Measurements from ENCODE around the gene CPNE7. TPM values are rescaled to one million over a fixed set of nuclear protein-coding genes. Genes with fewer than 3 reads are reported as not detected.

Gene CPNE7
- total and polyA plus RNA-seq, 4 experiments from 2014 or later = 2.3 to 7.3 (median 4.9) TPM

DNA sequence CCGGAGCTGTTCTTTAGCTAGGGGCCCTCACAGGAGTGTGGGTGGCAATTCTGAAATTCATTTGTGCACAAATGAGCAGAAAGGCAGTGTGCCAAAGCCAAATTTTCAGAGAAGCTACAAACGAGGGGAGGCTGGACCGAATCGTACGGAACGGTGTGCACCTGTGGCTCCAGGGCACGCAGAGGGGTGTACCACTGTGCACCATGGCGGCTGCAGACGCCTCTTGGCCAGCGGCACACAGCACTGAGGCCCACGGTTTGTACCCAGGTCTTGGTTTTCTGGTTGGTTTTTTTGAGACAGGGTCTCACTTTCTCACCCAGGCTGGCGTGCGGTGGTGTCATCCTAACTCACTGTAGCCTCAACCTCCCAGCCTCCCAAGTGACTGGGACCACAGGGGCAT, 67.0 kb downstream of the CPNE7 start:
- Histone ChIP-seq H3K27me3 (ENCODE audit: insufficient read depth, low read length) (no peaks in the 10 kb centered on the region), H3K36me3 (ENCODE audit: insufficient read depth, low read length) (peaks cover 28% of the 10 kb centered on the region), H3K9me3 (ENCODE audit: control insufficient read depth in 1 of 2, low read length in 2 of 2) (no peaks in the 10 kb centered on the region), H3K4me3 (ENCODE audit: low read length in 2 of 2) (no peak overlapping the region), H3K4me1 (ENCODE audit: insufficient read depth, low read length) (peaks cover 7% of the 10 kb centered on the region), H3K27ac (ENCODE audit: low read depth, low read length) (no peak overlapping the region)
- H3K27ac Mint-ChIP-seq = no peak overlapping the region
- peaks cover 0 to 3% (median 0%) of the 10 kb centered on the region in 8 donors for H3K9me3 Mint-ChIP-seq
- peaks cover 8 to 17% of the 10 kb centered on the region in 2 donors for H3K36me3 Mint-ChIP-seq
- peaks cover 5 to 10% (median 7%) of the 10 kb centered on the region in 4 donors for H3K4me1 Mint-ChIP-seq
- H3K27me3 Mint-ChIP-seq = no peaks in the 10 kb centered on the region
- ChIA-PET POLR2A (ENCODE audit: partially characterized antibody) (interaction anchor here (1.8 kb wide), 1 partner anchor 13 kb away, joined by 4 read pairs; no protein-coding TSS in a partner anchor), CTCF (ENCODE audit: partially characterized antibody) (interaction anchor here (1.1 kb wide), 1 partner anchor 268 kb away, joined by 3 read pairs; no protein-coding TSS in a partner anchor)
- H3K4me3 Mint-ChIP-seq = no peak overlapping the region
- intact Hi-C loops (cut with micrococcal nuclease) = no loop called here
- DNase-seq = no peak

- intact Hi-C loops (cut with micrococcal nuclease) = no loop called here
- H3K4me3 Mint-ChIP-seq = no peak overlapping the region
Observed at GRCh38 chr16:89643769-89644300, 68.3 kb downstream of the CPNE7 start.

DNA sequence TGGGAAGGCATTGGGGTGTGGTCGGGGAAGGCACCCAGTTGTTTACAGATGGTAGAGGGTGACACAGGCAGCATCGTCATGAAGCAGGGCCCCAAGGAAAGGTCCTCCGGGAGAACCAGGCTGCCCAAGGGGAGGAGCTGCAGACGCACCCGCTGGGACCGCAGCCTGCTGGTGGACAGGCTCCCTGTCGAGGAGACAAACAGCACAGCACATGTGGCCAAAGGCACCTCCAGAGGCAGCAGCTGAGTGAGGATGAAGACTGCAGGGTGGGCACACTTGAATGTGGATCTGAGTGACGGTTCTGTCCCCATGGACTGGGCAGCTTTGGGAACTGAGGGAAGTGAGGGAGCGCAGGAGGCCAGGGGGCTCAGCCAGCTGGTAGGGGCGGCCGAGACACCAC, 69.6 kb downstream of the CPNE7 start:
- Histone ChIP-seq H3K9me3 (ENCODE audit: control insufficient read depth in 1 of 2, low read length in 2 of 2) (no peaks in the 10 kb centered on the region), H3K27me3 (ENCODE audit: insufficient read depth, low read length) (no peaks in the 10 kb centered on the region), H3K4me3 (ENCODE audit: low read length in 2 of 2) (no peak overlapping the region), H3K27ac (ENCODE audit: low read depth, low read length) (no peak overlapping the region), H3K4me1 (ENCODE audit: insufficient read depth, low read length) (peaks cover 7% of the 10 kb centered on the region), H3K36me3 (ENCODE audit: insufficient read depth, low read length) (peaks cover 30% of the 10 kb centered on the region)
- intact Hi-C loops (cut with micrococcal nuclease) = no loop called here
- POLR2A ChIA-PET (ENCODE audit: partially characterized antibody) = no interaction called here
- DNase-seq = no peak
- Mint-ChIP-seq H3K36me3 (peaks cover 19 to 29% of the 10 kb centered on the region in 2 donors), H3K4me3 (no peak overlapping the region), H3K9me3 (peaks cover 0 to 3% (median 0%) of the 10 kb centered on the region in 8 donors), H3K27ac (peak overlapping the region in 1 of 7 donors; percentile 17), H3K4me1 (peaks cover 5 to 10% (median 7%) of the 10 kb centered on the region in 4 donors), H3K27me3 (no peaks in the 10 kb centered on the region)
- CTCF ChIA-PET (ENCODE audit: partially characterized antibody) = no interaction called here

More at GRCh38 chr16:89643769-89644300, 68.3 kb downstream of the CPNE7 start:
- CTCF ChIA-PET (ENCODE audit: partially characterized antibody) = no interaction called here
- peaks cover 14 to 21% of the 10 kb centered on the region in 2 donors for H3K36me3 Mint-ChIP-seq
- no peaks in the 10 kb centered on the region for H3K27me3 ChIP-seq (ENCODE audit: insufficient read depth, low read length)
- peak overlapping the region in 2 of 7 donors; percentile 43 to 46 for H3K27ac Mint-ChIP-seq
- POLR2A ChIA-PET (ENCODE audit: partially characterized antibody) = no interaction called here
- peaks cover 0 to 3% (median 0%) of the 10 kb centered on the region in 8 donors for H3K9me3 Mint-ChIP-seq
- DNase-seq = no peak
- peaks cover 7% of the 10 kb centered on the region for H3K4me1 ChIP-seq (ENCODE audit: insufficient read depth, low read length)
- peaks cover 28% of the 10 kb centered on the region for H3K36me3 ChIP-seq (ENCODE audit: insufficient read depth, low read length)
- peaks cover 5 to 10% (median 7%) of the 10 kb centered on the region in 4 donors for H3K4me1 Mint-ChIP-seq
- H3K27me3 Mint-ChIP-seq = no peaks in the 10 kb centered on the region
- no peak overlapping the region for H3K4me3 ChIP-seq (ENCODE audit: low read length in 2 of 2)
- H3K27ac ChIP-seq (ENCODE audit: low read depth, low read length) = no peak overlapping the region
- no peaks in the 10 kb centered on the region for H3K9me3 ChIP-seq (ENCODE audit: control insufficient read depth in 1 of 2, low read length in 2 of 2)

- Mint-ChIP-seq H3K4me1 (peaks cover 0 to 3% (median under 1%) of the 10 kb centered on the region in 4 donors), H3K27ac (peak overlapping the region in 1 of 7 donors; percentile 44), H3K36me3 (peaks cover 21 to 35% of the 10 kb centered on the region in 2 donors), H3K27me3 (no peaks in the 10 kb centered on the region), H3K4me3 (no peak overlapping the region), H3K9me3 (peaks cover 0 to 3% (median 0%) of the 10 kb centered on the region in 8 donors)
- Histone ChIP-seq H3K27me3 (ENCODE audit: insufficient read depth, low read length) (no peaks in the 10 kb centered on the region), H3K36me3 (ENCODE audit: insufficient read depth, low read length) (peaks cover 34% of the 10 kb centered on the region), H3K4me1 (ENCODE audit: insufficient read depth, low read length) (no peaks in the 10 kb centered on the region), H3K27ac (ENCODE audit: low read depth, low read length) (no peak overlapping the region), H3K9me3 (ENCODE audit: control insufficient read depth in 1 of 2, low read length in 2 of 2) (no peaks in the 10 kb centered on the region), H3K4me3 (ENCODE audit: low read length in 2 of 2) (no peak overlapping the region)
- DNase-seq = no peak
- CTCF ChIA-PET (ENCODE audit: partially characterized antibody) = no interaction called here
- POLR2A ChIA-PET (ENCODE audit: partially characterized antibody) = no interaction called here
- intact Hi-C loops (cut with micrococcal nuclease) = no loop called here
Observed at GRCh38 chr16:89646270-89646669, 70.7 kb downstream of the CPNE7 start.

Other genes with a start within 250 kb of the CPNE7 start
- gene ANKRD11, start 85.2 kb upstream of the CPNE7 start, total RNA-seq = 100 to 1,000 TPM; 229 to 246 TPM
- gene ANKRD11, start 85.2 kb upstream of the CPNE7 start, polyA plus RNA-seq = 10 to 100 TPM in 1 of 2 donors, 1 to 10 TPM in 1; 3.9 to 49.7 TPM
- 100 to 1,000 TPM; 157 to 160 TPM for gene SPG7, start 67.4 kb upstream of the CPNE7 start, total RNA-seq
- 10 to 100 TPM; 46.4 to 48.5 TPM for gene SPG7, start 67.4 kb upstream of the CPNE7 start, polyA plus RNA-seq
- 1,000 to 10,000 TPM; 4,825 to 5,043 TPM for gene RPL13, start 15.1 kb upstream of the CPNE7 start, total RNA-seq
- gene RPL13, start 15.1 kb upstream of the CPNE7 start, polyA plus RNA-seq = 1,000 to 10,000 TPM; 4,119 to 5,642 TPM
- gene DPEP1, start 37.9 kb downstream of the CPNE7 start, total RNA-seq = not detected
- gene DPEP1, start 37.9 kb downstream of the CPNE7 start, polyA plus RNA-seq = not detected
- 10 to 100 TPM; 77.3 to 88.9 TPM for gene CHMP1A, start 82.0 kb downstream of the CPNE7 start, total RNA-seq
- gene CHMP1A, start 82.0 kb downstream of the CPNE7 start, polyA plus RNA-seq = 10 to 100 TPM; 66.5 to 83.9 TPM
- gene SPATA33, start 82.1 kb downstream of the CPNE7 start, total RNA-seq = 10 to 100 TPM in 1 of 2 experiments, 1 to 10 TPM in 1; 8.6 to 10.5 TPM
- gene SPATA33, start 82.1 kb downstream of the CPNE7 start, polyA plus RNA-seq = 1 to 10 TPM; 2.5 to 5.7 TPM
- 100 to 1,000 TPM; 134 to 140 TPM for gene CDK10, start 110.9 kb downstream of the CPNE7 start, total RNA-seq
- gene CDK10, start 110.9 kb downstream of the CPNE7 start, polyA plus RNA-seq = 10 to 100 TPM; 24.8 to 33.5 TPM
- gene SPATA2L, start 125.9 kb downstream of the CPNE7 start, total RNA-seq = 10 to 100 TPM; 12.7 to 13.1 TPM
- 10 to 100 TPM in 1 of 2 donors, 1 to 10 TPM in 1; 5.4 to 13.0 TPM for gene SPATA2L, start 125.9 kb downstream of the CPNE7 start, polyA plus RNA-seq
- 10 to 100 TPM; 13.0 to 13.6 TPM for gene VPS9D1, start 145.1 kb downstream of the CPNE7 start, total RNA-seq
- 1 to 10 TPM in 1 of 2 donors, under 1 TPM in 1; 0.48 to 1.0 TPM for gene VPS9D1, start 145.1 kb downstream of the CPNE7 start, polyA plus RNA-seq
- 100 to 1,000 TPM; 141 to 143 TPM for gene ZNF276, start 145.8 kb downstream of the CPNE7 start, total RNA-seq
- 10 to 100 TPM in 1 of 2 donors, 1 to 10 TPM in 1; 9.5 to 53.7 TPM for gene ZNF276, start 145.8 kb downstream of the CPNE7 start, polyA plus RNA-seq
- gene FANCA, start 240.9 kb downstream of the CPNE7 start, total RNA-seq = 10 to 100 TPM in 1 of 2 experiments, 1 to 10 TPM in 1; 9.6 to 10.1 TPM
- 1 to 10 TPM; 4.6 to 8.1 TPM for gene FANCA, start 240.9 kb downstream of the CPNE7 start, polyA plus RNA-seq

Data from CD4-positive, alpha-beta memory T cell (primary cell).